Activated CD4-positive, alpha-beta T cell treated with anti-CD3 and anti-CD28 coated beads, Interleukin-2, amount 50 U/mL, for 24 hours (primary cell): ENCODE results near the gene DDX11.
A peak's percentile ranks its signal among the peaks of the same experiment; 100 is the strongest.
"Not testable (repeated sequence)": the region's sequence is repeated elsewhere in the genome, so short reads cannot be mapped to it uniquely, and the experiment has no call there.

ENCODE experiments used
- DNase-seq, 2 donors: peaks; one replicate each; pipeline ENCODE4 v3.0.0-alpha.2; 2020; ENCODE audit warnings: low read depth in 1 of 2, low spot score in 1 of 2

The DDX11 gene

DNA sequence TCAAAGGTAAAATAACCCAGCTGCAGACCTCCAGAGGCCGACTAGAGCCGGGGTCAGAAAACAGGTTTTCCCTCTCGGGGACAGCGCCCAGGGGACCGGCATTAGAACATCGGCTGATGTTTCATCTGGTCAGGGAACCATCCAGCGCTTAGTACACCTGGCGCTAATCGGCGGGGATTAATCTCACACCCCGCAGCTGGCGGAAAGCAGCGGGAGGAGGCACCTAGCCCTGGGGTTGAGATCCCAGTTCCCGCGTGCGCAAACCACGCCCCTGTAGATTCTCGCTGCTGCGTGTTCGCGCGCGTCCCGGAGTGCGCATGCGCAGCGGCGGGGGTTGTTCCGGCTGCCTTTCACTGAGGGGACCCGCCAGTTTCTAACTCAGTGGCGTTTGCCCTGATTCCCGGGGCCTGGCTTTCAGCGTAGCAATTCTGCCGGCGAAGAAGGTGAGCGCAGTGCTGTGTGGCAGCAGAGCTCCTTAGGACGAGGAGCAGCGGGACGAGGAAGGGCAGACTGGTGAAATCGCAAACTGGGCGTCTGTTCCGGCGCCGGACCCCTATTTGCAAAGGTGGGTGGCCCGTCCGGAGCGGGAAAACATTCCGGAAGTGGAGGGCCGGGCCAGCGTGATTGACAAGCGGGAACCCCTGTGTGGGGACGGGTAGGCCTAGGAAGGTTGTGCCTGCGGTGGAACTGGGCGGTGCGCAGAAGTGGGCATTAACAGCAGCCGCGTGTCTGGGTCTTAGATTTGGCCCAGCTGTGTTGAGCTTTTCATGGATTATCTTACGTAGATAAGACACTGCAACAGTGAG, at the start of gene DDX11:
Gene DDX11 (plus strand): TSS at position 334 of the 806 bp plus-strand sequence. CDS start 4,534 bp downstream, outside the sequence.
- peak; percentile 88 to 90 for DNase-seq

DNA sequence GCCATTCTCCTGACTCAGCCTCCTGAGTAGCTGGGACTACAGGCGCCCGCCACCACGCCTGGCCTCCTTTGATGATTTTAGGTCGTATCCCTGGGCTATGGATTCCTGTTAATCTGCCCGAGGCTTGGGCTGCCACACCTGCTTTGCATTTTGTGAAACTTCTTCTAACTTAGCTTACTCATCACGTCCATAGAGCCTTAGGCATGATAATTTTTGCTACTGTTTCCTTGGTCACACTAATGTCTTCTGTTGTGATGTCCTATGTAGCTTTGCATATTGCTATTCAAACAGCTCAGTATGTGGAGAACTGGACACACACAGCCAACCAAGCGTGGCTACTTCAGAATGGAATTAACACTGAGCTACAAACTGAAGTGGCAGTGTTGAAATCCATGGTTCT, 47.5 kb upstream of the DDX11 start:
- DNase-seq = no peak

DNA sequence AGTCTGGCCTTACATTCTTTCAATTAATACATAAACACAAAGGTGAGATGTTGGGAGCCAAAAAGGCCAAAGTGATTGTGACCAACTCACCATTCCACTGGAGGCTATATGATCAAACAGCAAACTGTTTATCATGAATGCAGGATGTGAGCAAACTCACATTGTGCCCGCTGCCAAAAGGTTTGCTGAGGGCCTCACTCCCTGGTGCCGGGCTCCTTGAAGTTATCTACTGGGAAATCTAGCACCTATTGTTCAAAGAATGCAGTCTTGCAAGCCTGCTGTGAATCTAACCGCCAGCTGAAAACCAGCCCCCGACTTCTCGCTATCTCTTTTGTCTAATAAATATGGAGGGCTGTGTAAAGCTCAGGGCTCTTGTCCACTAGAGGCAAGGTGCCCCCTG, 46.7 kb upstream of the DDX11 start:
- DNase-seq = not testable (repeated sequence)

DNA sequence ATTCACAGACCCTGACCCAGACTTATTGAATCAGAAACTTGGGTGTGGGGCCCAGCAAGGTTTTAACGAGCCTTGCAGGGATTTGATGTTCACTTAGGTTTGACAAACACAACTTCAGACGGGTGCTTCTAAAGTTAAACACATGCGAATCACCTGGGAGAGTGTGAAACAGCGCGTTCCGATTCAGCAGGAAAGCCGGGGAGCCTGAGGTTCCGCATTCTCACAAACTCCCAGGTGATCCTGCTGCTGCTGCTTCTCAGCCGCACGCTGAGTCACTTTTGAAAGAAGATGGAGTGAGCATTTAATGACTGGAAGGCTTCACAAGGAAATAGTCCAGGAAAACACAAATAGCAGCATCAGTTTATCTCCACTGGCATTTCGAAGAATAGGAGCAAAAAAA, 44.2 kb upstream of the DDX11 start:
- DNase-seq = no peak

DNA sequence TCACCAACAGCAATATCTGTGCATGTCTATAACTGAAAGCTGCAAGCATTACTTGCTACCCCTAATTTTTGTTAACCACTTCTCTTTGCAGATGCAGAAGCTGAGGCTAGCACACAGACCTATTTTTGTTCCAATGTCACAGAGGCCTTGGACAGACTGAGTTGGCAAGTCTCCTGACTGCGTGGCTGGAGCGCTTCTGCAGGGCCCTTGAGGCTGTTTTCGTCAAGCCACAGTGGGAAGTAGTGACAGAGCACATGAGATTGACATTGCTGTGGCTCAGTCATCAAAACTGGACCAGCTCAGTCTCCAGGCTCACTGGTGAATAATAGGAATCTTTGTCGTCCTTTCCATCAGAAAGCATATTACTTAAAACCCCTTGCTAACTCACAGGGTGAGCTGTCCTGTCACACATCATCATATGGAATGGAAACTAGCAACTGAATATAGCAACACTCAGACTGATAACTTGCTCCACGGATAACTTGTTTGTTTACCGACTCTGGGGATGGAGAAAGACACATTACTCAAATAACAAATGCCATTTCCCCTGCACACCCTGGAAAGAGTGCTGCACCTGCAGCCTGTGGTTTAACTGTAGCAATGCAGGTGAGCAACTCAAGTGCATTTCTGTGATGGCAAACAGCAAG, 43.6 kb upstream of the DDX11 start:
- no peak for DNase-seq

DNA sequence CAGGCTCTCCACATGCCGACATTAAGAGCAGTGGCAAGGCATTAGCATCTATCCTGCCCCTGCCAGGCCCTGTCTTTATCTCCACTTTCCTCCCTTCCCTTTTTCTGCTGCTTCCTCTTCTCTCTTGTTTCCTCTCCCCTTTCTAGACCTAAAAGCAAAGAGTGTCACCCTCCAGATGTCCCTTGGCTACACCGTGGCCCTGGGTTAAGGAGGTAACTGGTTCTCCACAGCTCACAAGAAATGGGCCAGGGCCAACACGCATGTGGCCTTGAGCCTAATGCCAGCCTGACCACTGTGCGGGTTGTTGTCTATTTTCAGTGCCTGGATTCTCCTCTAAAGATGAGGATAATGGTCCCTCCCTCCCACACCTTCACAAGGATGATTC, 41.7 kb upstream of the DDX11 start:
- DNase-seq = no peak

DNA sequence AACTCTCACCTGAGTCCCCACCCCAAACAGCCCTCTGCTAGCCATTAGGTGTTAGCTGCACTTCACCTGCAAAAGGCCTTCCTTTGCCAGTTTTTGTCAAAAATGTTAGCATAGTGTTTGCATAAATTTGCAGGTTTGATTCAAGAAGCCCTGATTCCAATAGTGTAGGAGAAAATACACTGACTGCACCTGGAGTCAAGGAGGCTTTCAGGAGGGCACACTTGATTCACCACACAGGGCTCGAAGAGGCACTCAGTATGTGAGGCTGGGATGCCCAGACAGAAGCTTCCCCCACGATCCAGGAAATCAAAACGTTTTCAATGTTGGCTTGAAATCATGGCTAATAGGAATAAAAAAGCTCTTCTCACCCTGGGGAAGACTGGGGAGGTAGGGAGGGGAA, 40.5 kb upstream of the DDX11 start:
- DNase-seq = no peak

DNA sequence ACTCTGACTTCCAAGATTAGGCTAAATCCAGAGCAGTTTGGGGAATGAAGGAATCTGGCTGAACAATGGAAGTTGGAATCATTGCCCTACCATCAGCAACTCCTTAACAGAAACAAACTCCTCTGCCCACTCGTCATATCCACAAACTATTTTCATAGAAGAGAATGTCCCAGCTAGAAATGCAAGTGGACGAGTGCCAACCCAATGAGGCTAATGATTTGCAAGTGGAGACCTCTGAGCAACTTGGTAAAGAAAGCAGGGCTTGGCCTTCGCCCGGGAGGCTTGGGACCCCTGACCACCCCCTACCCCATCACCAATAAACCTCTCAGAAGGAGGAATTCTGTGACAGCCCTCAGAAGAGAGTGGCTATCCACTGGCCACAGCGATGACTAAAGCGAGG, 40.0 kb upstream of the DDX11 start:
- no peak for DNase-seq

DNA sequence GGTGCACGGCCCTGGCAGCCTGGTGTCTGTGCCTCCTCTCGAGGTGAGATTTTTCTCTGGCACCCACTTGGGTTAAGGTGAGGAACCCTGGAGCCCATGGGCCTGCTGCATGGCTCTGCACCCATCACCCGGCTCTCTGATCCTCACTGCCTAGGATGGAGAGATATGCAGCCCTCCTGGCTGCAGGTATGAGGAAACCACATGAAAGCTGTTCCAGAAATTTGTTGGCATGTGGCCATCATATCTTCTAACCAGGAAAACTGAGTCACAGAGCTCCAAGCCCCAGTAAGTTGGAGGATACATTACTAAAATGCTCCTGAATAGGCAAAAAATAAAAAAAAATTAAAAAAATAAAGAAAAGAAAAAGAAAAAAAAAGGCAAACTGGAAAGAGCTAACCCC, 39.3 kb upstream of the DDX11 start:
- no peak for DNase-seq

DNA sequence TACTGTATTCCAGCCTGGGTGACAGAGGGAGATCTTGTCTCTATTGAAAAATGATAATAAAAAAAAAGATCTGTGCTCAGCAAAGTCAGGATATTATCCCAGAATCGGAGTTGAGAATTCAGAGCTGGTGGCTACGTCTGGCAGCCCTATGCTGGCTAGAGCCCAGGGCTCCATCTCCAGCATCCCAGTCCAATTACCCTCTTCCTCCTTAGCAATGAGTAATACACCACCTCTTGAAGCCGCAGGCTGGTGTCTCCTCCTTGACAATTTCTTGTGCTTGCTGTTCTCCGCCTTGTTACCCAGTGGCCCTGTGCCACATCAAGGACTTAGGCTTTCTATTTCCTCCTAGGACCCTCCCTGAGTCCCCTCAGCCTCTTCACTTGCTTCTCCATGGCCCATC, 38.4 kb upstream of the DDX11 start:
- DNase-seq = no peak

DNA sequence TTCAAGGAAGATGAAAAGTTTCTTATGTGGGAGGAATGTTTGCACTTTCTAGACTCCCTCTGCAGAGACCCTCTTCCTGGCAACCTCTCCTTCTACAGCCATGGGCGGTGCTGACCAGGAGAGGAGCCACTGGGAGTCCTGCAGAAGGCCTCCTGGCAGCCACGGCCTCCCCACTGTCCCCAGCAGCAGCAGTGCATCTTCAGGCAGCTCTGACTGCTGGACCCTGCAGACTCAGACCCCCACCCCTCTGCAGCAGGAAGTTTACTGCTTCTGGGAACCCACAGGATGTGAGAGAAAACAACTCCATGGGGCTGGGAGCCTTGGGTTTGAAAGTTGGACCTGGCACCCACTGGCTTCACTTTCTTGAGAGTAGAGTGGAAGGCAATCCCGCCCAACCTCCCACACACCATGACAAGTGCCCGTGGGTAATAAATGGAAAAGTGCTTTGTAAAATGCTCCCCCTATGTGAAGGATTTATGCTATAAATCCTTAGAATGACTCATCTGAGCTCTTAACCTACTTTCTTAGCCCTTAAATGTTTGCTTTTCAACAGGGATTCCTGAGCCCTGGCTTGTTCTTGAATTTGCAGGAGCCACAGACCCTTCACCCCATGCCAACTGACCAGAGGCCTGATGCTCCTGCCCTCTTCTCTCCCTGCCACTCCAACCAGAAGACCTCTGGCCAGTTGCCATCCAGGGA, 37.5 kb upstream of the DDX11 start:
- DNase-seq = no peak

DNA sequence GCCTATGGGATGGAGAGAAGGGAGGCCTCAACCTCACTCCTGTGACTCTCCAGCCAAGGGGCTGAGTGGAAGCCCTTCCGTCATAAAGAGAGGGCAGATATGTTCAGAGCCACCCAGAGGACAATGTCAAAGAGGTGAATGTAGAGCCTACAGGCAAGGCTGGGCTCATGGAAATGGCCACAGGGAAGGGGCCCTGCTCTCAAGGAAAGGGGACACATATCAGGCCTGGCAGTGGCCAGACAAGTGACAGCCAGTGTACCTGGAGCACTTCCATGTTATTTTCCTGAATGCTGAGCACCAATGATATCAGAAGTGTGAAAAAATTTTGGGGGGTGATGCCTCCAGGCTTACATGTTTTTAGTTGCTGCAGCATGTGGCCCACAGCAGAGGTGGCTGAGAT, 36.6 kb upstream of the DDX11 start:
- DNase-seq = no peak

DNA sequence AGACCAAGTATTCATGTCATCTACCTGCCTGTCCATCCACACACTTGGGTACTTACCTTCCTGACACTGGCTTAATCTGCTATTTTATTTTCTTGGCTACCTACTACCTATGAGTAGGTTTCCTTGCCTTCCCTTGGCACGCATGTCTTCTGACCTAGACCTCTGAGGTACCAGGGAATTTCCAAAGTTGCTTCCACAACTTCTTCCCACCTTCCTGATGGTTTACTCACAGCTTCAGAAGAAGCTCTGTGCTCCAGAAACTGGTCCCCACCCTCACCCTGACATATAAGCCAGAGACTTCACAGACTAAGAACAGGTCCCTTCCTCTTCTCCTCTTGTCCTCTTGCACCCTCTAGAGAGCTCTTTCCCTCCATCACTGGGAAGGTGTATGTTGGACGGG, 35.7 kb upstream of the DDX11 start:
- no peak for DNase-seq

DNA sequence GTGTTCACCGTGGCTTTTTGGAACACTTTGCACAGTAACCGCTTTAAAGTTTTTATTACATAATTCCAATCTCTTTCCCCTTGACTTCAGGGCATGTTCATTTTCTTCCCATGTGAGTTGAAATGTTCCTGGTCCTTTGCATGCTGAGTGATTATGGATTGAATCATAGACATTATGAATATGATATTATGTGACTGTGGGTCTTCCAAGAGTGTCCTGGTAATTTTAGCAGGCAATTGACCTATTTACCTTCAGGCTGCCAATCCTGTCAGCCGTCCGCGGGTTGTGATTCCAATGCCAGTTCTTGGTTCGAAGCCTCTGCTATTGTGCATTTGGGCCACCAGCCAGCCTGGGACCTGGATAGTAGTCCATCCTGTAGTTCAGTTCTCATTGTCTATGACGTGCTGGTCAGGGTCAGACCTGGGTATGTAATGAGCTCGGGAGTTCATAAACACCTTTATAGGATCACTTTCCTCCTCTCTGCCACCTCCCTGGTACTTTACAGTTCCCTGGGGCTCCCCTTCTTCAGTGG, 32.6 kb upstream of the DDX11 start:
- DNase-seq = no peak

DNA sequence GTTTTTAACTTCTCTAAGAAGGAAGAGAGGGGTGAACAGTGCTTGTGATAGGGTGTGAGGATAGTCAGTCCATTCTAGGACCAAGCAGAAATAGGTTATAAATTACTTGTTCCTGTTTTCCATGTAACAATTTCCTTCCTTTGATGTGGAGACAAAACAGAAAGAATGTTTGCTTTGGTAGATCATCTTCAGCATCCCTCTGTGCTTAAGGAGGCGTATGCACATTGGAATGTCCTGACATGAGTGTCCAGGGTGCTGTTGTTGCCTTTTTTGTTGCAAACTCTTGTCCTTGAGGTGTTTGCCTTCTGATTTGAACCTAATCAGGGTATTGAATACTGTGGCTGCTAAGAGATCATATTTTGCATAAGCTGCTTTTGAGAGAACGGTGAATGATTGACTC, 23.5 kb upstream of the DDX11 start:
- not testable (repeated sequence) for DNase-seq

DNA sequence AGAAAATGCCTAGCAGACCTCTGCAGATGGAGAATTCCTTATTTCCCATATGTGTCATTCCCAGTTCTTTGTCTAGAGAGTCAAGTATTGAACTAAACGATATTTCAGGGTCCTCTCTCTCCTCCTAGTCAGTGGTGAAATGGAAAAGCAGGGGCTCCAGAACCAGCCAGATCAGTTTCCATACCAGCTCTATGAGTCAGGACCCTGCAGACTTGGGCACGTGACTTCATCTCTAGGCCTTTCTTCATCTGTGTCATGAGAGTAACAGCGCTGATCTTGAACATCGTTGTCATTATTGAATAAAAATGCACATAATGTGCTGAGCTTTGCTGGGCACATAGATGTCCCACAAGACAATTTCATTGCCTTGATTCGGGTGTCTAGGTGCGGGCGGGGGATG, 23.1 kb upstream of the DDX11 start:
- DNase-seq = not testable (repeated sequence)

DNA sequence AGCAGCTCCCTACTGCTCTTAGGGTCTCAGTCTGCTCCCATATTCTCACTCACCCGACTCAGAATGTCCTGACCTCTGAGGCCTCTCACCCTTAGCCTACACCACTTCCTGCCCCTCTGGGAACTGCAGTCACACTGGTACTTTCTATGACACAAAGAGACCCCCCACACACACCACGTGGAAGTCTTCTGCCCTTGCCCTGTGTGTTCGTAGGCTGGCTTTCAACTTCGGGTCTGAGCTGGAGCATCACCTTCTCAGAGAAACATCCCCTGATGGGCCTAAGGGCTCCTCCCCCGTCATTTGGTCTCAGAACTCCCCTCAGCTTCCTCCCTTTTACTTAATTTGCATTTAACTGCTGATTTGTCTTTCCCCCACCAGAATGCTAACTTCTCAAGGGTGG, 22.0 kb upstream of the DDX11 start:
- DNase-seq = not testable (repeated sequence)

DNA sequence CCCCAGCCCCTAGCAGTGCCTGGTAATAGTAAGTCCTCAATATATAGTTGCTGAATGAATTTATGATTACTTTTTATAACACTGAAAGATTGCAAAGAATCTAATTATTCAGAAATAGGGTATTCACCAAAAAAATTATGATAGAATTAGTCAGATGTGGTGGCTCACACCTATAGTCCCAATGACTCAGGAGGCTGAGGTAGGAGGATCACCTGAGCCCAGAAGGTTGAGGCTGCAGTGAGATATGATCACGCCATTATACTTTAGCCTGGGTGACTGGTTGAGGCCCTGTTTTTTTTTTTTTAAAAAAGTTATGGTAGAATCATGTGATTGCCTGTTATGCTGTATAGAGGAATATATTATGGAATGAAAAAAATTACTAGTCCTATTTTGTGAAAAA, 21.5 kb upstream of the DDX11 start:
- not testable (repeated sequence) for DNase-seq

DNA sequence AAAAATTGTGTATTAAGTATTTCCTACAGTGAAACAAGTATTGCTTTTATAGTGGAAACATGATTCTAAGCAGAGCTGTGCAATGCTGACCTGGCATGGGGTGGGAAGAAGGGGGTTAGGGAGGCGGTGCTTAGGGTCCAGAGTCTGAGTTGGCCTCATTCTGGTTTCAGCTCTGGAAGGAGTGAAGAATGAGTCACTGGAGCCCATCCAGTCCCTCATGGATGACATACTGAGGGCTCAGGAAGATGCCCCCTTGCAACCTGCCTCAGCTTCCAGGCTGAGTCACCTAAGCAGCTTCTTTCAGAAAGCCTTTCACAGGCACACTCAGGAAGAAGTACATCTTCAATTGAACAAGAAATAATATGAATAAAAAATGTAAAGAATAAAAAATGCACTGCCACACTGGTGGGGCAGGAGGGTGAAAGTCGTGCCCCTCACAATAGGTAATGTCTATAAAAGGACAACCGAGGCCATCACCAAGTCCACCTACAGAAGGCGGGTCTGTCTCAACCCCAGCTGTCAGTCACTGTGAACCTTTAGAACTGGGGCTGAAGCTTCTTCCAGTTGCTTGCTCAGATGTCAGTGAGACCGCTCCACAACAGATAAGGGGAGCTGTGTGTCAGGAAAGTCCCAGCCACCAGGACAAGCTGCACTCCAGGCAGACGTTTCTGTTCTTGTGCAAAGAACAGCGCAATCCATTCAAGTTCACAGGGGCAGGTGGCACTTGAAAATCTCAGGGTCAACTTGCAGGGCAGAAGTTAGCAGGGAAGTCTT, 20.8 kb upstream of the DDX11 start:
- DNase-seq = not testable (repeated sequence)

DNA sequence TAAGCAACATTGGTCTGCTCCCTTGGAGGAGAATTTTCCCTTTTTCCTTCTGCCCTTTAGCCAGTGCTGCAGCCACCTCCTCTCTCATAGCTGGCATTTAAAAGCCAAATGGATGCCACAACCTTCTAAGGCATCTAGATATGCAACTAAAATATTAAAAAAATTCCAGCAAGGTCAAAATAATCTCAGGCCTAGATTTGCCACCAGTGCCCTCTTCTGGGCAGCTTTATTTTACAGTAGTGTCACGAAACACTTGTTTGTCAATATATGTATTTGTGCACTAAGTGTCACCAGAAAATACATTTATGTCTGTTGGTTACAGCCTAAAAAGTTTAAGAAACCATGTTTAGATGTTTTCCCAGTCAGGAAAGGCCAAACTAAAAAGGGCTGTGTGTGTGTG, 19.7 kb upstream of the DDX11 start:
- DNase-seq = not testable (repeated sequence)

DNA sequence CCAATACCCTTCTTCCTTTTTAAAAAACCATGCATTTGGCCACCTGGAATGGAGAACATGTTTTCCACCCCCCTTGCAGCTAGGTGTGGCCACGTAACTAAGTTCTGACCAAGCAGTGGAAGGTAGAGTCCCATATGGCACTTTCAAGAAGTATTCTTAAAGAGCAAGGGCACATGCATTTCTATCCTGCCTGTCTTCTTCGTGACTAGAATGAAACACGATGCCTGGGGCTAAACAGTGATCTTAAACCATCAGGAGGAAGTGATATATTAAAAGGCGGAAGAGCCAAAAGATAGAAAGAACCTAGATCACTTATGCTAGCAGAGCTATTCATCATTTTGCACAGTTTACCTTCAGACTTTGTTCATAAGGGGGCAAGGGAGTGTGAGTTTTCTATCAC, 16.0 kb upstream of the DDX11 start:
- DNase-seq = no peak
